ENCODE data around the gene SLC34A2.

DNA sequence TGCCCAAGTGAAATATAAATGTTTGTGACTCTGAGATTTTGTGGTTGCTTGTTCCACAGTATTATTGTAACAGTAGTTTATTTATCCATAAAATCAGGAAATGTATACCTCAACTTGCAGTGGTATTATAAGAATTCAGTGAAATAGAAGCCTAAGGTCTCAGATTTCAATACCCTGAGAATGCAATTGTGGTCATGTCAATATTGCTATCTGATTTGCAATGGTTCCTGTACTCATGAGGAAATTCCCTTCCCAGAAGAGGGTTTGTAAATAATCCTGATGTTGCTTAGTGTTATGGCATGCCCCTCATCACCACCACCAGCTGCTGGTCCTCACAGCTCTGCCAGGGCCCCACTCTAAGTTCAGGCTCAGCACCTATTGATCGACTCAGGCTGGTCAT, 67.8 kb downstream of the SLC34A2 start:
- TF ChIP-seq EZH2phosphoT487 (IDR thresholded peaks at IDR 0.05; ENCODE audit: borderline replicate concordance, low read length) (no peak), CTCF (IDR thresholded peaks at IDR 0.05; ENCODE audit: low read depth, low read length, poor library complexity, severe bottlenecking) (no peak)
